ENCODE results near the gene COL1A1.

Gene COL1A1

GRCh38 chr17:50170662-50171370 is 30.6 kb downstream of the COL1A1 start:
- no peak for DNase-seq

GRCh38 chr17:50169881-50170459 is 31.5 kb downstream of the COL1A1 start:
- no peak for DNase-seq

- DNase-seq = peak; percentile 74
Measured at GRCh38 chr17:50169121-50169764, 32.2 kb downstream of the COL1A1 start.

GRCh38 chr17:50168319-50168718 is 33.1 kb downstream of the COL1A1 start:
- DNase-seq = no peak

- DNase-seq = no peak
Measured at GRCh38 chr17:50167371-50167770, 34.1 kb downstream of the COL1A1 start.

- no peak for DNase-seq
Measured at GRCh38 chr17:50166518-50167181, 34.8 kb downstream of the COL1A1 start.

DNA sequence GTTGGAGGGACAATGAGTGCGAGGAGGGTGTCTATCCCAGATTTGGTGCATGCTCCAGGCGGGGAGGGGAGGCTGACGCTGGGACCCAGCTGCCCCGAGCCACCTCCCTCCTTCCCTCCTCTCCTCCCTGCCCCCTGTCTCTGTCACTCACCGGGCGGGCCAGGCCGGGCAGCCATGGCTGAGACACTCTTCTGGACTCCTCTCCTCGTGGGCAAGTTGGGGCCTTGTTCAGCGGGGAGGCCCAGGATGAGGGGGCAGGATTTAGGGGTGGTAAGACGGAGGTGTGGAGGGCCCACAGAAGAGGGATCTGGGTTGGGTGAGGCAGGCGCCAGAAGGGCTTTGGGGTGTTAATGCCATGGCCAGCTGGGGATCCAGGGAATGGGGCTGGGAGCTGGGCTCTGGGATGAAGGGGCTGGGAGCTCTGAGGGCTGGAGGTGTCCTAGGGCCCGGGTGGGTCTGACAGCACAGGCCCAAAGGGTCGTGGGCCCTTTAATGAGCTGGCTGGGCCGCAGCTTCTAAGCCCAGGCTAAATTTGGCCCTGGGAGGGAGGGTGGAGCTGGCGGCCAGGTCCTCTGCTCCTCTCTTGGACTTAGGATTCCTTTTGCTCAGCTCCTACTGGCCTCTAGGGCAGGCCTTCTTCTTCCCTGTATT is 35.4 kb downstream of the COL1A1 start, which contains the start of gene SGCA:
SGCA (plus strand) TSS at position 139 of the 651 bp plus-strand sequence; CDS start at position 175, 36 bp downstream.
- DNase-seq = no peak

DNA sequence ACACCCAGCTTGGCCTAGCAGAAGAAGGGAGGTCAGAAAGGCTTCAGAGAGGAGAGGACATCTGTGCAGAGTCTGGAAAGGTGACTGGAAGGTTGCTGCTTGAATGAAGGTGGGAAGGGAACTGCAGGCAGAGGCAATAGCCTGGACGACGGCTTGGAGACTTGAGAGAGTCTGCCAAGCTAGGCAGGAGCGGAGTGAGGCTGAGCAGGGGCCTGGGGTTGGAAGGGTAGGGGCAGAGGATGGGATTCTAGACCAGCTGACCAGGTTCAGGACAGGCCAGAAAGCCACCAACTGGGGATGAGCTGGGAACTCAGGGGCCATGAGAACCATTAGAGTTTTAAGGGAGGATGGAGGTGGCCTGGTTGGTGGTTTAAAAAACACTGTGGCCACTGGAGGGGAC is 36.0 kb downstream of the COL1A1 start:
- DNase-seq = no peak

DNA sequence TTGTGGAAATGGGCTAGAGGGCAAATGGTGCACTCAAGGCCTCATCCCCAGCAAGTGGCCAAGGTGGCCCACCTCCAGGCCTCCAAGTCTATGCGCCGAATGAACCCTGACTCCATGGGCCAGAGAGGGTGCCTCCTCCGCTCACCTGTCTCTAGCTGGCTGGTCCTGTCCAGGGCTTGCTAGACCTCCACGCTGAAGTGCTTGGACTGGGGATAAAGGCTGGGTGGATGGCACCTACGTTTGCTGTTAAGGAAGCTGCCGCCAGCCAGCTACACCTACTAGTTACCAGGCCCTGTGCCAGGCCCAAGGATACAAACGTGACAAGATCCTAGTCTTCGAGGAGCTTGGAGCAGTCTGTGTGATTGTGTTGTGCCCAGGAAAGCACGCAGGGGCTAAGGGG is 36.4 kb downstream of the COL1A1 start:
- DNase-seq = no peak

- DNase-seq = no peak
Measured at GRCh38 chr17:50164697-50164988, 36.8 kb downstream of the COL1A1 start.

GRCh38 chr17:50163843-50164696 is 37.4 kb downstream of the COL1A1 start:
- DNase-seq = no peak

DNA sequence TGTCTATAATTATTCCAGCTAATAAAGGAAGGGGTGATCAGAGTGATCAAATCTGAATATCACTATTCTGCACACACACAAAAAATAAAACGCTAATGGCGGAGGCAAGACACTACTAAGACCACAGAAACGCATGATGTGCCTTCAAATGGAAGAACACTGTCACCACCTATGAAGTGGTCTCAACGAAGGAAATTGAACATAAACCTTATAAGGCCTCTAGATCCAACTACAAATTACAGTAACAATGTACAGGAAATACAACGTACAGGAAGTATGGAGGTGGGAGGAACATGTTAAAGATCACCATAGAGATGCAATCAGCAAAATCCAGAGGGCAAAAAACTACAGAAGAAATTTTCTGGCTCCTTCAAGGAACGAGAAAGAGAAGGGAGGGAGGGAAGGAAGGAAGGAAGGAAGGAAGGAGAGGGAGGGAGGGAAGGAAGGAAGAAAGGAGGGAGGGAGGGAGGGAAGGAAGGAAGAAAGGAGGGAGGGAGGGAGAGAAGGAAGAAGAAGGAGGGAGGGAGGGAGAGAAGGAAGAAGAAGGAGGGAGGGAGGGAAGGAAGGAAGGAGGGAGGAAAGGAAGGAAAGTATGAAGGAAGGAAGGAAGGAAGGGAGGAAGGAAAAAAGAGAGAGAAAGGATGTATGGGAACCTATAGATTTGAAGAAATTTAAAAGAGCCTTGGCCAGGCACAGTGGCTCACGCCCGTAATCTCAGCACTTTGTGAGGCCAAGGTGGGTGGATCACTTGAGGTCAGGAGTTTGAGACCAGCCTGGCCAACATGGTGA is 38.8 kb downstream of the COL1A1 start:
- no peak for DNase-seq

DNA sequence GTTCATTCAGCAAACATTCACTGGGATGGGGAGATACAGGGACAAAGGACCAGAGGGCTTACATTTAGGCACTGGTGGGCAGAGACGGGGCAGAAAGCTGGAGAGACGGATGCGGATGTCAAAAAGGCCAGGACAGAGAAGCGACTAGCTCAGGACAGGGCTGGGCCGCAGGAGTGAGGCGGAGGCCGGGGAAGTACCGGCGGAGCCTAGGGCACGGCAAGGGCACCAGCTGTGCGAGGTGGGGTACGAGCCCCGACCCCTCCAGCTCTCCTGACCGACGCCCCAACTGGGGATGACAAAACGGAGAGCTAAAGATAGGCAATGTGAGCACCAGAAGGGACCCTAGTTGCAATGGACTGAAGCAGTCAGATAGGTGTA is 39.5 kb downstream of the COL1A1 start:
- DNase-seq = no peak

GRCh38 chr17:50161023-50161910 is 40.2 kb downstream of the COL1A1 start:
- DNase-seq = peak; percentile 85

GRCh38 chr17:50157891-50158290 is 43.5 kb downstream of the COL1A1 start:
- no peak for DNase-seq

- DNase-seq = no peak
Measured at GRCh38 chr17:50155115-50155819, 46.2 kb downstream of the COL1A1 start.

DNA sequence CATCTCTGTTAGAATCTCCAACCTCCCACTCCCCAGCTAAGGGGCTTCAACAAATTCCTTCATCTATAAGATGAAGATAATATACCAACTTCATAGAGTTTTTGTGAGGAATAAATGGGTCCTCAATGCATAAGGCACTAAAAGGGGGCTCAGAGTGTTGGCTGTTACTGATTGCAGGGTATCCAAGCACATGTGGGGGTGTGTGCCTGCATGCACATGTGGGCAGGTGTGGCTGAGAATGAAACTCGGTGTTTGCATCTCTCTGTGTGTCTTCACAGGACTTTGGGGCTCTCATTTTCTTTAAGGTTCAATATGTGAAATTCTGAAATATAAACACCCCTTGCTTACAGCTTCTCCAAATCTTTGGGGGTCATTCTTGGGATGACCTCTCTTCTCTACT is 46.8 kb downstream of the COL1A1 start:
- DNase-seq = no peak

GRCh38 chr17:50153650-50154575 is 47.5 kb downstream of the COL1A1 start:
- DNase-seq = no peak

GRCh38 chr17:50152736-50153135 is 48.7 kb downstream of the COL1A1 start:
- no peak for DNase-seq

Data from GDM1 (cell line).